GM12865 (cell line): ENCODE data around the gene AFTPH.

Experiments used
- DNase-seq: peaks from one replicate; pipeline ENCODE4 v3.0.0; 2010; ENCODE audit warnings: low read depth
- H3K4me3 ChIP-seq: 2 replicates; pipeline ENCODE4 v1.5.1; 2011; ENCODE audit warnings: mild to moderate bottlenecking, low read depth, low read length, control low read depth
- CTCF ChIP-seq: IDR thresholded peaks from 2 replicates; pipeline ENCODE4 v1.5.1; 2011; ENCODE audit warnings: low read length, control low read depth, low read depth, inconsistent platforms; ENCODE audit not compliant: insufficient read depth; ENCODE audit errors: missing control alignments

Gene AFTPH

DNA sequence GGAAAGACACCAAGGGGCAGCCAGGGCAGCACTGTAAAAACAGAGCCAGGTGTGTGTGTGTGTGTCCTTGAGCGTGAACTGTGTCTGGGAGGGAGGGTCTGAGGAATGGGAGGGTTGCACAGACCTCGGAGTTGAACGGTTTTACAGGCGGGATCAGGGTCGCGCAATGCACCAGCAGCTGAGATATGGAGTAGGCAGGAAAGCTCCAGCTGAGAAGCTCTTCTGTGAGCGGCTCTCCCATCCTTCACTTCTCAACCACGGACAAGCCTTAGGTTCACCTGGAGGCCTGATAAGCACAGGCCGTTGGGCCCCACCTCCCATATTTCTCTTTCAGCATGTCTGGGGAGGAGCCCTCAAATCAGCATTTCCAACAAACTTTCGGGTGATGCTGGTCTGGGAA is 117.5 kb downstream of the AFTPH start:
- no peak overlapping the region for H3K4me3 ChIP-seq
- TF ChIP-seq CTCF: no peak
- DNase-seq: no peak
